HCT116 (cell line): ENCODE data around the gene IMPG2. TPM values are rescaled to one million over a fixed set of nuclear protein-coding genes. Genes with fewer than 3 reads are reported as not detected.

ENCODE experiments used
- ATAC-seq: fragments of 200-7000 bp; cut with Tn5 transposase; 2 replicates; pipeline ENCODE4 v1.9.1; 2020; ENCODE audit warnings: mild to moderate bottlenecking, moderate library complexity
- BruUV-seq: library from RNA; stranded (reverse); fragments of 400-500 nt; replicated peaks from 2 replicates; lab custom pipeline; 2021; lab: Mats Ljungman, UMichigan
- CTCF ChIA-PET: fragments of 300-600 bp; sonication (Branson Sonifier 250); formaldehyde crosslinking; loops from one replicate; lab custom pipeline; 2021; ENCODE audit warnings: antibody characterized with exemption; lab: Charles Lee
- POLR2A ChIA-PET: fragments of 300-600, 350-600 bp; sonication (Branson Sonifier 250); formaldehyde crosslinking; loops from one replicate; lab custom pipeline; 2021; ENCODE audit warnings: antibody characterized with exemption; lab: Charles Lee
- RAD21 ChIA-PET, 2 experiments: fragments of 300-600 bp; sonication (Branson Sonifier 250); formaldehyde crosslinking; loops; one replicate each; lab custom pipeline; 2023; ENCODE audit warnings: low total read pairs in 2 of 2; ENCODE audit not compliant: uncharacterized antibody in 2 of 2, unreplicated experiment in 2 of 2, low non-redundant PET in 1 of 2; lab: Charles Lee
- DNase-seq: peaks from one replicate; pipeline ENCODE4 v3.0.0-alpha.2; 2010; ENCODE audit warnings: low read depth, low spot score
- H2AFZ ChIP-seq: fragments of 200-600 bp; shearing (Covaris generic), sonication (generic); 2 replicates; pipeline ENCODE4 v1.6.1; 2017; ENCODE audit warnings: low read depth, mixed run types, mixed read lengths, antibody characterized with exemption, low read length; ENCODE audit not compliant: poor library complexity, severe bottlenecking
- H3K27ac ChIP-seq: 2 replicates; pipeline ENCODE4 v1.5.1; 2012; ENCODE audit warnings: low read depth, low read length
- H3K27me3 ChIP-seq: fragments of 200-600 bp; sonication (generic); 2 replicates; pipeline ENCODE4 v1.6.1; 2016; ENCODE audit warnings: mixed run types, low read length, mixed read lengths; ENCODE audit not compliant: insufficient read depth
- H3K36me3 ChIP-seq, 2 experiments: fragments of 200-500 bp in 1 of 2; fragments of 200-600 bp in 1 of 2; sonication (Bioruptor generic) in 1 of 2; sonication (generic) in 1 of 2; 2 replicates each; pipeline versions ENCODE4 v1.5.1 to v1.6.1; 2014 to 2016; ENCODE audit warnings: low read length in 2 of 2, inconsistent platforms in 1 of 2, mixed read lengths in 1 of 2, mixed run types in 1 of 2; ENCODE audit not compliant: insufficient read depth in 2 of 2, control insufficient read depth in 1 of 2
- H3K4me1 ChIP-seq, 2 experiments: fragments of 200-600 bp in 1 of 2; sonication (generic) in 1 of 2; 2 replicates each; pipeline versions ENCODE4 v1.5.1 to v1.6.1; 2012 to 2017; ENCODE audit warnings: low read length in 2 of 2, inconsistent platforms in 1 of 2, mild to moderate bottlenecking in 1 of 2, mixed read lengths in 1 of 2, mixed run types in 1 of 2, moderate library complexity in 1 of 2; ENCODE audit not compliant: insufficient read depth in 2 of 2, control insufficient read depth in 1 of 2
- H3K4me2 ChIP-seq: fragments of 200-600 bp; sonication (generic); 2 replicates; pipeline ENCODE4 v1.6.1; 2017; ENCODE audit warnings: mixed run types, low read length, mixed read lengths
- H3K4me3 ChIP-seq, 2 experiments: fragments of 200-600 bp in 1 of 2; sonication (generic) in 1 of 2; replicated peaks in 1 of 2; 2 replicates each; pipeline ENCODE4 v1.5.1; 2011 to 2016; ENCODE audit warnings: low read length in 2 of 2, control low read depth in 1 of 2, low read depth in 1 of 2, mild to moderate bottlenecking in 1 of 2, mixed read lengths in 1 of 2, mixed run types in 1 of 2
- H3K79me2 ChIP-seq: fragments of 200-600 bp; sonication (generic); 2 replicates; pipeline ENCODE4 v1.6.1; 2017; ENCODE audit warnings: mild to moderate bottlenecking, mixed run types, low read length, moderate library complexity, mixed read lengths; ENCODE audit not compliant: insufficient read depth
- H3K9ac ChIP-seq: fragments of 200-600 bp; sonication (generic); 2 replicates; pipeline ENCODE4 v1.6.1; 2016; ENCODE audit warnings: low read length, mixed read lengths
- H3K9me2 ChIP-seq: fragments of 200-600 bp; sonication (generic), shearing (Covaris generic); 2 replicates; pipeline ENCODE4 v1.6.1; 2017; ENCODE audit warnings: mixed run types, mild to moderate bottlenecking, moderate library complexity; ENCODE audit not compliant: insufficient read depth
- H3K9me3 ChIP-seq, 2 experiments: fragments of 200-500 bp in 1 of 2; fragments of 200-600 bp in 1 of 2; sonication (Bioruptor generic) in 1 of 2; sonication (generic) in 1 of 2; 2 replicates each; pipeline ENCODE4 v1.6.1; 2014 to 2017; ENCODE audit warnings: low read length in 2 of 2, mixed read lengths in 2 of 2, inconsistent platforms in 1 of 2, low read depth in 1 of 2, mild to moderate bottlenecking in 1 of 2, mixed run types in 1 of 2, moderate library complexity in 1 of 2; ENCODE audit not compliant: control insufficient read depth in 1 of 2, insufficient read depth in 1 of 2
- H4K20me1 ChIP-seq: fragments of 200-600 bp; sonication (generic), shearing (Covaris generic); 2 replicates; pipeline ENCODE4 v1.6.1; 2017; ENCODE audit warnings: mixed run types, mild to moderate bottlenecking, moderate library complexity; ENCODE audit not compliant: insufficient read depth
- CBX3 ChIP-seq: IDR thresholded peaks from 2 replicates; pipeline ENCODE4 v1.6.1; 2012; ENCODE audit warnings: low read depth
- CEBPB ChIP-seq: IDR thresholded peaks from 2 replicates; pipeline ENCODE4 v1.6.1; 2012; ENCODE audit warnings: low read depth
- ELF1 ChIP-seq: IDR thresholded peaks from 2 replicates; pipeline ENCODE4 v1.6.1; 2012; ENCODE audit warnings: low read depth, borderline replicate concordance
- EZH2 ChIP-seq: fragments of 200-600 bp; sonication (generic); IDR thresholded peaks from 2 replicates; pipeline ENCODE4 v1.6.1; 2017; ENCODE audit warnings: antibody characterized with exemption, mixed run types
- EZH2phosphoT487 ChIP-seq: fragments of 200-600 bp; IDR thresholded peaks from 2 replicates; pipeline ENCODE4 v1.6.1; 2018; ENCODE audit warnings: antibody characterized with exemption, borderline replicate concordance
- JUND ChIP-seq: IDR thresholded peaks from 2 replicates; pipeline ENCODE4 v1.6.1; 2012
- POLR2A ChIP-seq: IDR thresholded peaks from 2 replicates; pipeline ENCODE4 v1.7.0; 2011; ENCODE audit warnings: borderline replicate concordance; ENCODE audit not compliant: insufficient read depth, insufficient read length; ENCODE audit errors: extremely low read depth
- POLR2AphosphoS5 ChIP-seq: IDR thresholded peaks from 2 replicates; pipeline ENCODE4 v1.6.1; 2011; ENCODE audit warnings: mild to moderate bottlenecking, low read depth, low read length, moderate library complexity
- SRF ChIP-seq: IDR thresholded peaks from 2 replicates; pipeline ENCODE4 v1.6.1; 2012; ENCODE audit warnings: low read depth
- TCF7L2 ChIP-seq: IDR thresholded peaks from 2 replicates; pipeline ENCODE4 v1.7.0; 2011; ENCODE audit warnings: borderline replicate concordance, inconsistent platforms; ENCODE audit not compliant: insufficient read depth, insufficient read length; ENCODE audit errors: extremely low read depth
- YY1 ChIP-seq: IDR thresholded peaks from 2 replicates; pipeline ENCODE4 v1.6.1; 2011; ENCODE audit warnings: low read length, low read depth, moderate library complexity, mild to moderate bottlenecking; ENCODE audit not compliant: insufficient replicate concordance; ENCODE audit errors: extremely low read depth
- intact Hi-C: fragments of 100-400 bp; cut with micrococcal nuclease; formaldehyde crosslinking; loops from 2 replicates; pipeline ENCODE4 v1.10.0; 2022
- total RNA-seq: library from RNA; stranded (reverse); gene quantifications from one replicate; pipeline ENCODE4 v1.2.1, GENCODE V29; 2021; ENCODE audit not compliant: unreplicated experiment
- TF ChIP-seq, protein P1 (sequence below): IDR thresholded peaks from 2 replicates; pipeline ENCODE4 v1.6.1; 2012
- TF ChIP-seq, protein P2 (sequence below): IDR thresholded peaks from 2 replicates; pipeline ENCODE4 v1.6.1; 2012
- TF ChIP-seq, protein P3 (sequence below): IDR thresholded peaks from 2 replicates; pipeline ENCODE4 v1.6.1; 2012; ENCODE audit warnings: low read depth
- TF ChIP-seq, protein P4 (sequence below), 3 experiments: fragments of 200-600 bp in 1 of 3; sonication (generic) in 1 of 3; IDR thresholded peaks in 2 of 3; conservative IDR thresholded peaks in 1 of 3; 2 replicates each; pipeline ENCODE4 v1.5.1; 2012 to 2017; ENCODE audit warnings: low read depth in 2 of 3, low read length in 2 of 3, antibody characterized with exemption in 1 of 3, borderline replicate concordance in 1 of 3, control low read depth in 1 of 3, mild to moderate bottlenecking in 1 of 3, mixed read lengths in 1 of 3, mixed run types in 1 of 3, moderate library complexity in 1 of 3; ENCODE audit not compliant: insufficient read depth in 1 of 3

IMPG2 gene
- total RNA-seq, 1 experiment from 2014 or later, result 0.20 TPM

DNA sequence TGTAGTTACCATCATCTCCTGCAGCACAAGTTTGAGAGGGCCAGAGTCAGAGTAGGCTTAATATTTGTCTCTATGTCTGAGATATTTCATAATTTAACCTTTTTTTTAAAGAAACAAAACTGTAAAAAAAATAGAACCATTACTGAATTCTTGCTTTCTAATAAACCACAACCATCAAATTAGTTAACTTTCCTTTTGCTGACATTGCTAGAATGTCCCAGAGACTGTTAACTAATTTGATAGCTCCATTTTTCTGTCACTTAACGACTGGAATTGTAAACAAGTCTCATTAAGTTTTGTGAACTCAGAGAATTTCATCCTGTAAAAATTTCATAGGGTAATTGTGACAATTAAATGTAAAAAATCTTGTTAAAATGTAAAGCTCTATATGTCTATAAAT, 35.6 kb downstream of the IMPG2 start:
- ChIA-PET RAD21 (no interaction called here), POLR2A (no interaction called here)
- ATAC-seq (no peak), DNase-seq (no peak)
- Histone ChIP-seq H3K36me3 (no peaks in the 10 kb centered on the region), H3K27ac (no peak overlapping the region), H3K9me3 (no peaks in the 10 kb centered on the region), H3K9ac (no peak overlapping the region)
- intact Hi-C loops, result no loop called here
- TF ChIP-seq SRF, result no peak
- no peak for TF ChIP-seq ELF1
- no peak for TF ChIP-seq TCF7L2
- TF ChIP-seq, protein P1, sequence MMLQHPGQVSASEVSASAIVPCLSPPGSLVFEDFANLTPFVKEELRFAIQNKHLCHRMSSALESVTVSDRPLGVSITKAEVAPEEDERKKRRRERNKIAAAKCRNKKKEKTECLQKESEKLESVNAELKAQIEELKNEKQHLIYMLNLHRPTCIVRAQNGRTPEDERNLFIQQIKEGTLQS, result no peak
- TF ChIP-seq, protein P2, sequence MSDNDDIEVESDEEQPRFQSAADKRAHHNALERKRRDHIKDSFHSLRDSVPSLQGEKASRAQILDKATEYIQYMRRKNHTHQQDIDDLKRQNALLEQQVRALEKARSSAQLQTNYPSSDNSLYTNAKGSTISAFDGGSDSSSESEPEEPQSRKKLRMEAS, result no peak
- TF ChIP-seq, protein P3, sequence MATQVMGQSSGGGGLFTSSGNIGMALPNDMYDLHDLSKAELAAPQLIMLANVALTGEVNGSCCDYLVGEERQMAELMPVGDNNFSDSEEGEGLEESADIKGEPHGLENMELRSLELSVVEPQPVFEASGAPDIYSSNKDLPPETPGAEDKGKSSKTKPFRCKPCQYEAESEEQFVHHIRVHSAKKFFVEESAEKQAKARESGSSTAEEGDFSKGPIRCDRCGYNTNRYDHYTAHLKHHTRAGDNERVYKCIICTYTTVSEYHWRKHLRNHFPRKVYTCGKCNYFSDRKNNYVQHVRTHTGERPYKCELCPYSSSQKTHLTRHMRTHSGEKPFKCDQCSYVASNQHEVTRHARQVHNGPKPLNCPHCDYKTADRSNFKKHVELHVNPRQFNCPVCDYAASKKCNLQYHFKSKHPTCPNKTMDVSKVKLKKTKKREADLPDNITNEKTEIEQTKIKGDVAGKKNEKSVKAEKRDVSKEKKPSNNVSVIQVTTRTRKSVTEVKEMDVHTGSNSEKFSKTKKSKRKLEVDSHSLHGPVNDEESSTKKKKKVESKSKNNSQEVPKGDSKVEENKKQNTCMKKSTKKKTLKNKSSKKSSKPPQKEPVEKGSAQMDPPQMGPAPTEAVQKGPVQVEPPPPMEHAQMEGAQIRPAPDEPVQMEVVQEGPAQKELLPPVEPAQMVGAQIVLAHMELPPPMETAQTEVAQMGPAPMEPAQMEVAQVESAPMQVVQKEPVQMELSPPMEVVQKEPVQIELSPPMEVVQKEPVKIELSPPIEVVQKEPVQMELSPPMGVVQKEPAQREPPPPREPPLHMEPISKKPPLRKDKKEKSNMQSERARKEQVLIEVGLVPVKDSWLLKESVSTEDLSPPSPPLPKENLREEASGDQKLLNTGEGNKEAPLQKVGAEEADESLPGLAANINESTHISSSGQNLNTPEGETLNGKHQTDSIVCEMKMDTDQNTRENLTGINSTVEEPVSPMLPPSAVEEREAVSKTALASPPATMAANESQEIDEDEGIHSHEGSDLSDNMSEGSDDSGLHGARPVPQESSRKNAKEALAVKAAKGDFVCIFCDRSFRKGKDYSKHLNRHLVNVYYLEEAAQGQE, result no peak
- TF ChIP-seq EZH2, result no peak
- TF ChIP-seq CBX3, result no peak
- TF ChIP-seq YY1, result no peak
- TF ChIP-seq CEBPB, result no peak
- no peak for TF ChIP-seq JUND
- no peak for TF ChIP-seq POLR2A
- no peak for TF ChIP-seq EZH2phosphoT487
- no peak for TF ChIP-seq POLR2AphosphoS5
- TF ChIP-seq, protein P4, sequence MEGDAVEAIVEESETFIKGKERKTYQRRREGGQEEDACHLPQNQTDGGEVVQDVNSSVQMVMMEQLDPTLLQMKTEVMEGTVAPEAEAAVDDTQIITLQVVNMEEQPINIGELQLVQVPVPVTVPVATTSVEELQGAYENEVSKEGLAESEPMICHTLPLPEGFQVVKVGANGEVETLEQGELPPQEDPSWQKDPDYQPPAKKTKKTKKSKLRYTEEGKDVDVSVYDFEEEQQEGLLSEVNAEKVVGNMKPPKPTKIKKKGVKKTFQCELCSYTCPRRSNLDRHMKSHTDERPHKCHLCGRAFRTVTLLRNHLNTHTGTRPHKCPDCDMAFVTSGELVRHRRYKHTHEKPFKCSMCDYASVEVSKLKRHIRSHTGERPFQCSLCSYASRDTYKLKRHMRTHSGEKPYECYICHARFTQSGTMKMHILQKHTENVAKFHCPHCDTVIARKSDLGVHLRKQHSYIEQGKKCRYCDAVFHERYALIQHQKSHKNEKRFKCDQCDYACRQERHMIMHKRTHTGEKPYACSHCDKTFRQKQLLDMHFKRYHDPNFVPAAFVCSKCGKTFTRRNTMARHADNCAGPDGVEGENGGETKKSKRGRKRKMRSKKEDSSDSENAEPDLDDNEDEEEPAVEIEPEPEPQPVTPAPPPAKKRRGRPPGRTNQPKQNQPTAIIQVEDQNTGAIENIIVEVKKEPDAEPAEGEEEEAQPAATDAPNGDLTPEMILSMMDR (IDR thresholded peaks at IDR 0.05 in 2 of 3, conservative IDR thresholded peaks at IDR 0.05 in 1 of 3; ENCODE audit: borderline replicate concordance in 1 of 3, insufficient read depth in 1 of 3, low read depth in 2 of 3, low read length in 2 of 3), result no peak
- TF ChIP-seq, all 23 proteins: peak for 0
- Histone ChIP-seq H3K4me1 (no peaks in the 10 kb centered on the region), H4K20me1 (no peaks in the 10 kb centered on the region), H3K4me3 (no peak overlapping the region), H3K9me2 (no peaks in the 10 kb centered on the region), H3K27me3 (no peaks in the 10 kb centered on the region), H3K79me2 (no peaks in the 10 kb centered on the region), H2AFZ (no peak overlapping the region), H3K4me2 (no peak overlapping the region)
- BruUV-seq, result no TSS peak
- CTCF ChIA-PET, result no interaction called here
